Inferior parietal cortex (tissue), 1 donor: ENCODE results near the gene SLC10A3.

Source experiments
- DNase-seq: peaks from one replicate; pipeline ENCODE4 v3.0.0-alpha.2; 2016; ENCODE audit errors: extremely low spot score

The SLC10A3 gene, protein sequence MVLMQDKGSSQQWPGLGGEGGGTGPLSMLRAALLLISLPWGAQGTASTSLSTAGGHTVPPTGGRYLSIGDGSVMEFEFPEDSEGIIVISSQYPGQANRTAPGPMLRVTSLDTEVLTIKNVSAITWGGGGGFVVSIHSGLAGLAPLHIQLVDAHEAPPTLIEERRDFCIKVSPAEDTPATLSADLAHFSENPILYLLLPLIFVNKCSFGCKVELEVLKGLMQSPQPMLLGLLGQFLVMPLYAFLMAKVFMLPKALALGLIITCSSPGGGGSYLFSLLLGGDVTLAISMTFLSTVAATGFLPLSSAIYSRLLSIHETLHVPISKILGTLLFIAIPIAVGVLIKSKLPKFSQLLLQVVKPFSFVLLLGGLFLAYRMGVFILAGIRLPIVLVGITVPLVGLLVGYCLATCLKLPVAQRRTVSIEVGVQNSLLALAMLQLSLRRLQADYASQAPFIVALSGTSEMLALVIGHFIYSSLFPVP

DNA sequence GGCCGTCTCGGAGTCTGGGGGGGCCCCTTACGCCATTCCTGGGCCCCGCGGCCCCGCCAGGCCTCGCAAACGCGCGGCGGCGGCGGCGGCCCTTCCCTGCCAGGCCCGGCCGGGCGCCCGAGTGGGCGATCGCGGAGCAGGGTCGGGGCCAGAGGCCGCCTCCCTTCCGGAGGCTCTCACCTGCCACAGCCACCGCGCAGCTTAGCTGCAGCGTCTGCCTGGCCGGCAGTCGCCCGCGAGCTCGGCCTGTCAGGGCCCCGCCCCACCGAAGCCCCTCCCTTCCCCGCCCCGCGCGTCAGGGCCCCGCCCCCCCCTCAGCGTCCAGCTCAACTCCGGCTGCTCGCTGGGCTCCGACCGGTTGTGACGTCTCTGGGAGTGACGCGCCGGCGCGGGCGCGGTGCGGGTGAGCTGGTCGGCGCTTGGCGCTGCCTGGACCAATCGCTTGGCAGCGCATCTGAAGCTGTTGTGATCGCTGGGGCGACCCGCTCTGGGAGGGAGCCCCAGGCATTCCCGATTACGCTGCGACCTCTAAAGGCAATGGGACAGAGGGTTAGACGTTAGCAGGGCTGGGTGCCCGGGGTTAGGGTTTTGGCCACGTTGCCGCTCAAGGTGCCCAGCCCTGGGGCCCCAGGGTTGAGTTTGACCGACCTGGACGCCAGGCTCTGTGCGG lies at the start of gene SLC10A3:
Gene SLC10A3, minus strand, starts transcription at position 216 of the 670 bp plus-strand sequence. CDS start 1,689 bp downstream, outside the sequence.
- DNase-seq, result peak; percentile 84

DNA sequence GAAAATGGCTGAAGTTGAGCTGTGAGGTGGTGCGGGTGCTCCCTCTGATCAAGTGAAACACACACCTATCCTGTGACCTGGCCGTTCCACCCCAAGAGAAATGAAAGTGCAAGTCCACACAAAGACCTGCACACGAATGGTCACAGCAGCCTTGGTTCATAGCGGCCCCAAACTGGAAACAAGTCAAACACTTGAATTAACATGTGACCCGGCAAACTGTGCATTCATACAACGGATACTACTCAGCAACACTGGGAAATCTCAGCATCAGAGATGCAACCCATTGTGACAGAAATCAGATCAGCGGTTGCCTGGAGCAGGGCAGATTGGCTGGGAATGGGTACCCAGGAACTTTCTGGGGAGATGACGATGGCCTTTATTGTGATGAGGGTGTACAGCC lies 48.6 kb upstream of the SLC10A3 start:
- DNase-seq, result no peak

DNA sequence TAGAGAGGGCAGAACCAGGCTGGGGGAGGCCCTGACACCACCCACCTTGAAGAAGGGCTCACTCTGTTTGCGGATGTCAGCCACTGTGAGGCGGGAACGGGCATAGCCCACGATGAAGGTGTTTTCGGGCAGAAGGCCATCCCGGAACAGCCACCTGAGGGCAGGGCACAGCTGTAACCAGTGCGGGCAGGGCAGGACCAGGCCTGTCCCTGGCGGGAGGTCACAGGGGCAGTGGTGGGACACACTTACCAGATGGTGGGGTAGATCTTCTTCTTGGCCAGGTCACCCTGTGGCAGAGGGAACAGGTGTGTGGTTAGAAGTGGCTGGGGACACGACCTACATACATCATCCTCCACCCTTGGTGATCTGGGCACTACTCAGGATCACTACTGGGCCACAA lies 45.5 kb upstream of the SLC10A3 start:
- DNase-seq, result no peak

DNA sequence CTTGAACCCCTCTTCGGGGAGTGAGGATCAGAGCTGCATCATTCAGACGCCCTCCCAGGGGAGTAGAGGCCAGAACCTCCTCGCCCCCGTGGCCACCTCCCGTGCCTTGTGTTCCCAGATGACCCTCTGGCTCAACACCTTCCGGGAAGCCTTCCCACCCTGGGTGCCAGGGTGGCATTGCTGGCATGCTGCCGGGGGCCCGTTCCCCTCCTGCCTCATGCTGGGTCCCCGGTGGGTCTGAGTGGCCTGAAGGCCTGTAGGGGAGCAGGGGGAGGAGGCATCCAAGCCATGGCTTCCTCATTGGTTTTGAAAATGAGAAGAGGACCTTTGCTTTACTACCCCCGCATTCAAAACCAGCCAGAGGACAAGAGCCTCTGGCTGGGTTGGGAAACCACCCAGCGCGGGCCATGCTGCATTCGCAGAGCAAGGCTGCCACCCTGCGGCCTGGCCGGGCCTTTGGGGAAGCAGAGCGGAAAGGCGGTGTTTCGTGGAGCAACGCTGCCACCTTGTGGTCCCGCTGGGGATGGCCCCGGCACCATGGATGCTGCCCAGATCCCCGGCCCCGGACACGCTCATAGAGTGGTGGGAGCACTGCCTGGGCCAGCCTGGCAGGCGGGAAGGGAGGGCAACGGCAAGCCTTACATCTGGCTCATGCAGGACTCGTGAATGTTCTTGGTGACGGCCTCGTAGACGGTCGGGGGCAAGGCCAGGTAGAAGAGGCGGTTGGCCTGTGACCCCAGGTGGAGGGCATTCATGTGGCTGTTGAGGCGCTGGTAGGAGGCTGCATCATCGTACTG lies 44.3 kb upstream of the SLC10A3 start:
- peak; percentile 75 for DNase-seq

DNA sequence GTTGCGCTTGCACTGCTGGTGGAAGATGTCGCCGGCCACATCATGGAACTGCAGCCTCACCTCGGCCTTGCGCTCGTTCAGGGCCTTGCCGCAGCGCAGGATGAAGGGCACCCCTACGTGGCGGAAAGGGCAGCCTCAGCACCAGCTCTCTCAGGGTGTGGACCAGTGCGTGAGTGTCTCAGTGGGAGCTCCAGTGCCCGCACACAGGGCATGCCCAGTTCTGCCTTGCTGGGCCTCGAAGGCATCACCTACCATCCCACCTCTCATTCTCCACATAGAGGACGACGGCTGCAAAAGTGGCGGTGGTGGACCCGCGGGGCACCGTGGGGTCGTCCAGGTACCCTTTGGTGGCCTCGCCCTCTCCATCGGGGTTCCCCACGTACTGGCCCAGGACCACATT lies 42.3 kb upstream of the SLC10A3 start:
- no peak for DNase-seq

DNA sequence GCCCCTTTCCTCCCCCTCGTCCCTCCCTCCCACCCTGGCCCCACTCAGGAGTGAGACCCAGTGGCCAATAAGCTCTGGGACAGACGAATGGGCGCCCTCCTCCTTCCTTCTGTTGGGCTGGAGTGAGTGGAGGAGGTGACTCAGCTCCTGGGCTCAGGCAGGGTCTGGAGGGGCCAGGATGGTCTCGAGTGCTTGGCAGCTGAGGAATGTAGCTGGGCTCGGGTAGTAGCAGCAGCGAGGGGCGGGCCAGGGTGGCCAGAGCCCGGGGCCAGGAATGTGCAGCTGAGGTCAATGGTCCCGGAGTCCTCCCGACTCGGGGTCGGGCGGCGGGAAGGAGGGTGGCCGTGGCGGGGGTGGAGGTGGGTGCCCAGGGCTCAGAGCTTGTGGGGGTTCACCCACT lies 41.2 kb upstream of the SLC10A3 start:
- DNase-seq, result no peak

DNA sequence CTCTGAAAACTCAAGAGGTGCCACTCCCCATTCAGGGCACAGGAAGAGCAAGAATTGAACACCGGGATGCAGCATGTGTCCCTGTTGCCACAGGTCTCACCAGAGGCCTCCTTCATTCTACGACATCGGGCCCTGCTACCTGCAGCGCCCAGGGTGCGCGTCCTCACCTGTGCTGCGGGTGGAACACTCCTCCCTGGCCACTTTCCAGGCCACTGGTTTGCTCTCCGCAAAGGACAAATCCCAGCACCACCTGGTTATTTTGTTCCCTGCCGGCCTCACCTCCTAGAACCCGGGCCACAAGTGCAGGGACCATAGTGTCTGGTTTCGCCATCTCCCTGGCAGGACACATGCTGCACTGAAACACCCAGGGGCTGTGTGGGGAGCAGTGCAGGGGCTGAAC lies 39.9 kb upstream of the SLC10A3 start:
- no peak for DNase-seq

DNA sequence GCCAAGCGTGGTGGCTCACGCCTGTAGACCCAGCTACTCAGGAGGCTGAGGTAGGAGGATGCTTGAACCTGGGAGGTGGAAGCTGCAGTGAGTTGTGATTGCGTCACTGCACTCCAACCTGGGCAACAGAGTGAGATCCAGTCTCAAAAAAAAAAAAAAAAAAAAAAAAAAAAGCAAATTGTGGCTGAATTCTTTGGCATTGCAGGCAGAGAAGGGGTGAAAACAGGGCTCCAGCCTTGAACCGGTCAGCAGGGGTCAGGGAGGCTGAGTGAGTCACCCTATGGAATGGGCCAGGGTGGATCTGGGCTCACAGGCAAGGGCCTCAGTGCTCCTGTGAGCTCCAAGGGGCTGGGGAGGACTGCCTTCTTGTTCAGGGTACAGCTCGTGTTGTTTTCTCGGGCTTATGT lies 38.8 kb upstream of the SLC10A3 start:
- DNase-seq, result no peak

DNA sequence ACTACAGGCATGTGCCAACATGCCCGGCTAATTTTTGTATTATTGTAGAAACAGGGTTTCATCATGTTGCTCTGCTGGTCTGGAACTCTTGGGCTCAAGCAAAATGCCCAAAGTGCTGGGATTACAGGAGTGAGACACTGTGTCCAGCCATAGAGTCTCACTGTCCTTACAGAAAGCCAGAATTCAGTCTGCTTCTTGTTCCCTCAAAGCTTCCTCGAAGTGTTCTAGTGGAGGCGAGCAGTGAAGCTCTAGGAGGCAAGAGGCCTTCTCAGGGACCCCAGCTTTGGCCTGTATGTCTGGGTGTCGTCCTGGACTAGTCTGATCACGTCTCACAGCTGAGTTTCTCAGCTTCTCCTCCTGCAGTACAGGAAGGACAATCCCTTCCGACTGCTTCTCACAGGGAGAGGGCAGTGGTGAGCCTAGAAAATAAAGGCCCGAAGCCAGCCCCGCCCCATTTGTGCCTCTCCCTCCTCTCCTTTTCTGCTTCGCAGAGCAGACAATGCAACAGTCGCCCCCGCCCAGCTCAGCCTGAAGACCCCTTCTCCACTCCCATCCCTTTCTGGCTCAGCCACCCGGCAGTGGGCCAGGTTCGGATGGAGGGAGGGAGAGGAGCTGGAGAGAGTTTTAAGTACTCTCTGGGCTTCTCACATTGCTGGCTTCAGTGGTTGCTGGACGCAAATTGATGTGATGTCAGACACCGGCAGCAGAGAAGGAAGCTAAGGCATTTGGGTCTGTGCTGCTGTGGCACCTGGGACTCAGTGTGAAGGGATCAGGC lies 36.7 kb upstream of the SLC10A3 start:
- DNase-seq, result peak; percentile 65

DNA sequence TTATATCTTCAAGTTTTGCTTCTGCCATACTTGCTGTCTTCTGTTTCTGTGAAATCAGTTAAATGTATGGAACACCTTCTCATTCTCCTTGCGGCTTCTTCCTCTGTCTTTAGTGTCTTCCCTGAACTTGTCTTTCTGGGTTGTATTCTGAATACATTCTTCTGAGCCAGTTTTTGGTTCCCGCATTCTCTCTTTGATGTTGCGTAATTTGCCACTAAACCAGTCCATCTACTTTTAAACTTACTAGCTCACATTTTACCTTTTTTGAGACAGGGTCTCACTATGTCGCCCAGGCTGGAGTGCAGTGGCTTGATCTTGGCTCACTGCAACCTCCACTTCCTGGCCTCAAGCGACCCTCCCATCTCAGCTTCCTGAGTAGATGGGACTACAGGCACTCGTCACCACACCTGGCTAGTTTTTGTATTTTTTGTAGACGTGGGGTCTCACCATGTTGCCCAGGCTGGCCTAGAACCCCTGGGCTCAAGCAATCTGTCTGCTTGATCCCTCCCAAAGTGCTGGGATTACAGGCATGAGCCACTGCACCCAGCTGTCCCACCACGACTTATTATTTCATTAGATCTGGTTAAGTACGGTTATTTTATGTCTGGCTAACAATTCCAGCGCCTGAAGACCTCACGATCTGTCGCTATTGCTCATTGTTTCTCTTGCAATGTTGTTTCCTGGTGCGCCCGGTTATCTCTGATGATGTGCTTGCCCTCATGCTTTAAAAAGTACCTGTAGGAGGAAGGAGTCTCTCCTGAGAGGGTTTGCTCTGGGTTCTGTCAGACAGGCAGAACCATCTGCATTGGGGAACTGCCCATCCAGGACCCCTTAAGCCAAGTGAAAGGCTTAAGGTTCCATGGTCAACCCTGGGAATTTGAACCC lies 35.4 kb upstream of the SLC10A3 start:
- no peak for DNase-seq

DNA sequence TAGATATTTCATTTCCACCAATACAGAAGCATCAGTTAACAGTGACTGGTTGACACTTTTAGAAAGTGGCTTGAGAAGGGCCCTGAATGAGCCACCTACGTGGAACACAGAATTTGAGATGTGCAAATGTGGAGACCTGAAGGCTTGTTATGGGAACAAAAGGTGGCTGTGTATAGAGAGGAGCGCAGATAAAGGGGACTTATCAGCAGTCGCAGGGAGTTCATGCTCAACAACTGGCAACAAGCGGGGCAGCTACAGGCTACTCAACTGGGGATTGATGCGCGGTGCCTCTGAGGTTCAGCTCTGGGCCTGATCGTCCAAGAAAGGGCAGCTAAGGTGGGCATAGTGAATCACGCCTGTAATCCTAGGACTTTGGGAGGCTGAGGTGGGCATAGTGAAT lies 29.0 kb upstream of the SLC10A3 start:
- DNase-seq, result no peak

DNA sequence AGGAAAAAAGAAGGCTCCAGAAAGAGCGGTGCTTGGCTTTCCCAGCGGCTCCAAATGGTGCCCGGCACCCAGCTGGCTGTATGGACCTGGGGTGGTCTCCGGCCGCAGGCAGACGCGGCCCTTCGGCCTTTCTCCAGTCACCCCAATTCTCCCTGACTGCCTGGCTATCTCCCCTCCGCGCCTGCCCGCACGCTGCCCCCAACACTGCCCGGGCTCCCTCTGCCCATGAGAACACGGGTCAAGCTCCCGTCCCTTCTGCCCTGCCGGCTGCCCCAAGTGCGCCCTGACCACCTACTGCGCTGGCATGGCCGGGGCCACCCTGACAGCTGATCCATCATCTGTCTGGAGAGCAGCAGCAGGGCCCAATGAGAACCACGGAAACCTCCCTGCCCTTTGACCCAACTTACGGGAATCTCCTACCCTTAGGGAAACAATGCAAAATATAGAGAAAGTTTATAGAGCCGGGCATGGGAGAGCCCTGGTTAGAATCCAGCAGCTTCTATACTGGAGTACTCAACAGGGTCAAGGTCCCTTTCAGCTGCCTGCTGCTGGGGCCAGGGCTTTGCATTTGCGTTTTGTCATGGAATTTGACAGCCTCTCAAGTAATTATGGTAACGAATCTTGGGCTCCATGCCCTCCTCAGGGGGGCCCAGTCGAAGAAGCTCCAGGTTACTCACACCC lies 26.8 kb upstream of the SLC10A3 start:
- DNase-seq, result no peak

DNA sequence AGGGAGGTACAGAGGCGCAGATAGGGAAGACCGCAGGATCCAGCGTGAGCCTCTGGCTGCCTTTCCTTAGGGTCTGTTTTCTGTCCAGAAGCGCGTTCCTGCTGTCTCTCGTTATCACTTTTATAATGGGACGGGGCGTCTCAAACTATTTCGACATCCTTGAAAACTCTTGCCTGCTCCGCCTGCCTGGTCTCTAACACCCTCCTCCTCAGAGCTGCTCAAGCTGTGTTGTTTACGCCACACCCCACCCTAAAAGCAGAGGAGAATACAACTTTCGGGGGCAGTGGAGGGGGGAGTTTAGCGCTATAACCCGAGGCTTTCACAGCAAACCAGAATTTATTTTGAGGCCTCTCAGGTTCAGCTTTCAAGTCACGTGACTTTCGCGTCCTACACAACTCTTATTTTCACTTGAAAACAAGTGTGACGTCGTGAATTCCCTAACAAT lies 26.2 kb upstream of the SLC10A3 start:
- peak; percentile 34 for DNase-seq

DNA sequence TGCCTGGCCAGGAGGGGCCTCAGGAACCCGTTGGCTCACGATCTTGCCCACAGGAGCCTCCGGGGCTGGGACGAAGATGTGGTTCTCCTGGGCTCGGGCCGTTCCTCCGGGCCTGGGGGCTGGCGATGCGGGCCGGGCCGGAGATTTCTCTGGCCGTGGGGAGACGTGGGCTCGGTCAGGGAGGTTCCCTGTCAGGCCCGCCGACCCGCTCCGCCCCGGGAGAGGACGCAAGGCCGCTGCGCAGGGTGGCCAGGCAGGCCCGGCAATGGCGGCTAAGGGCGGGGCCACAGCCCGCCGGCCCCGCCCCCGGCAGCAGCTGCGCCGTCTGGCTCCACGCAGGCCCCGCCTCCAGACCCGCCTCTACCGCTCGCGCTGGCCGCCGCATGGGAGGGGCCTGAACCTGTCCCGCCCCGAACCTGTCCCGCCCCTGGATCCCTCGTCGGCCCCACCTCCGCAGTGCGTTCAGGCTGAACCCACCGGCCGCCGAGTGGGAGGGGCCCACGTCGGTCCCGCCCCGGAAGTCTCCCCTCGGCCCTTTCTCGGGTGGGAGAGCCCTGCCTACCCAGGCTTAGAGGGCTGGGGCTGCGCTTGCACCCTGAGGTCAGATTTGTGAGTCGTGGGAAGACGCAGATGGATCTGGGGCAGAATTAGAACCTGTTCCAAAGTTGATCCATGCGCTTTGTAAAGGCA lies 25.7 kb upstream of the SLC10A3 start, which contains the start of gene FAM3A:
Gene FAM3A, minus strand, starts transcription at position 267 of the 690 bp plus-strand sequence. CDS start 460 bp downstream, outside the sequence.
- DNase-seq, result peak; percentile 77

DNA sequence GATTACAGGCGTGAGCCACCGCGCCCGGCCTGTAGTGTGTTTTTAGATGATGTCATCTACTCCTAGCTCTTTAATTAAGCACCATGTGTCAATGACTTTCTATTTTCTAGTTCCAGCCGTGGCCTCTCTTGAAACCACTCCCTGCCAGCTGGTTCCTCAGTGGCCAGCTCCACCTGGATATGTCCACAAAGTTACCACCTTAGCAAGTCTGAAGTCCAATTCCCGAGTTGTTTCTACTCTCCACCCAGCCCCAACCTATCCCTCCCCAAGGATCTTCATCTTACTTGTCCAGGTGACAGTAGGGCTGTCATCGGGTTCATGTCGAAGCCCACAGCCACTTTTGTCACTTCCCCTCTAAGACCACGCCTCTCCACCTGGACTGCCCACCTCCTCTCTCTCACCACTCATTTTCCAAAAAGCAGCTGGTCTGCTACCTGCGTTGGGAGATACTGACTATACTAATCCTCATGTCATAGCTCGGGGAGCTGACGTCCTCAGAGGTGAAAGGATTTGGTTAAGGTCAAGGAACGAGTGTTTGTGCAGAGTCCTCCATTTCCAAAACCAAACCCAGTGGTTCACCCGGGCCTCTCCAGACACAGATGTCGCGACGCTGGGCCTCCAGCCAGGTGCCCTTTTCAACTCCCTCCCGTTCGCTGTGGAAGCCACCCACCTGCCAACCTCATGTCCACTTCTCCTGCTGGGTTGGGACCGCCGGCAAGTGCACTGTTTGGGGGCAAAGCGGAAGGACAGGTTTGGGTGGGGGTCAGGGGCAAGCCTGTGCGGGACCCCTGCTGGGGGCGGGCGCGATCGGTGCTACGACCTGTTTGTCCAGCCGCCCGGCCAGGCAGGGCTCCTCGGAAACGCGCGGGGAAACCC lies 24.9 kb upstream of the SLC10A3 start:
- no peak for DNase-seq

DNA sequence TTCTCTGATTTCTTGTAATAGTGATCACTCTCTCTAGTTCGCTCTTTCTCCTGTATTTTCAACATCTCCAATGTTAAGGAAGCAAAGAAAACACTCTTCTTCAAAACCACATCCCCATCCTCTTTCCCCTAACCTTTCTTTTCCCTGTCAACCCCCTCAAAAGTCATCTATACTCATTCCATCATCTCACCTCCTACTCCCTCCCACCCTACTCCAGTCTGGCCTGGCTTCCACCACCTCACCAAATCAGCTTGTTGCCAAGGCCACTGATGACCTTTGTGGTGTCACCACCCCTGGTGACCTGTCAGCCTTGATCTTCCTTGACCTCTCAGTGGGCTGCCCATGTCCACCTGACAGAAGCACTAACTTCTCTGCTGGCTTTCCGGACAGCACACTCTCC lies 23.3 kb upstream of the SLC10A3 start:
- no peak for DNase-seq

DNA sequence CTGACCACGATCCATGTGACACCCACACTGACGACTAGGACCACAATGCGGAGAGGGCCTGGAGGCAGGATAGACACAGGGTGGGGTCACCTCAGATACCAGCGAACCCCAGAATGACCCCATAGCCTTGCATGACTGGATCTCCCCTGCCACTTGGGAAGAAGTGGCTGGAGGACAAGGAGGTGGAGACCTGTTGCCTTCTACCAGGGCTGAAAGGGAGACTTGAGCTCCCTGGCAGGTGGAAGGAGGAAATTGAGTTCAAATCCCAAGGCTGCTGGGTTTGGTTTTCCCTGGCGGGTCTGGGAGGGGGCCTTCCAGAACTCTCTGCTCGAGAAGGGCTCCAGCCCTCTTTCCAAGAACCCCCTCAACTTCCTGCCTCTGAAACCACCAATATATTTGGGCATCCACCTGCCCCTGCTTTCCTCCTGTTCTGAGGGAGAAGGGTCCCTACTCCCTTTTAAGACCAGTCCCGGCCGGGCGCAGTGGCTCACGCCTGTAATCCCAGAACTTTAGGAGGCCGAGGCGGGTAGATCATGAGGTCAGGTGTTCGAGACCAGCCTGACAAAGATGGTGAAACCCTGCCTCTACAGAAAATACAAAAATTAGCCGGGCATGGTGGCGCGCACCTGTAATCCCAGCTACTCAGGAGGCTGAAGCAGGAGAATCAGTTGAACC lies 22.6 kb upstream of the SLC10A3 start:
- no peak for DNase-seq

DNA sequence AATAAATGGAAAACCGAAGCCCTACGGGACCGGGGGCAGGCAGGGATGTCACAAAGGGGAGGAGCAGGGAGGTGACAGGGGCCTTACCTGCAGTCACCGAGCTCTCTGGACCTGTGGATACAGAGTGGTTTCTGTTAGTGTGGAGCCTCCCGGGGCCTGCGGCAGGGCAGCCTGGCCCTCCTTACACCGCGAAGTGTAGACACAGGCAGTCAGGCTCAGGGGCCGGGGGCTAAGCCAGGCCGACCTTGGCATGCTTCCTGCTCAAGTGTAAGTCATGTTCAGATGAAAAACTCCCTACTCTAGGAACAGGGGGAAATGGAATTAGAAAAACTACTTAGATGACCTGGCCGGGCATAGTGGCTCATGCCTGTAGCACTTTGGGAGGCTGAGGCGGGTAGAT lies 21.3 kb upstream of the SLC10A3 start:
- DNase-seq, result no peak
